GM12878 (cell line): ENCODE measurements around the gene ZDHHC19. TPM values are rescaled to one million over a fixed set of nuclear protein-coding genes. Genes with fewer than 3 reads are reported as not detected.

Source experiments
- ATAC-seq: fragments of 200-7000 bp; cut with Tn5 transposase; 3 replicates; pipeline ENCODE4 v1.9.1; 2020; ENCODE audit warnings: mild to moderate bottlenecking, moderate library complexity
- BruUV-seq: library from RNA; stranded (reverse); fragments of 400-500 nt; replicated peaks from 2 replicates; lab custom pipeline; 2021; lab: Mats Ljungman, UMichigan
- CTCF ChIA-PET: fragments of 300-600 bp; sonication (Branson Sonifier 250); formaldehyde crosslinking; extraction: SDS; loops from one replicate; lab custom pipeline; 2021; ENCODE audit warnings: inconsistent platforms; lab: Yijun Ruan, JAX
- POLR2A ChIA-PET: fragments of 350-600 bp; formaldehyde crosslinking; extraction: SDS; loops from one replicate; lab custom pipeline; 2021; ENCODE audit warnings: inconsistent platforms; lab: Charles Lee
- RAD21 ChIA-PET: fragments of 300-600 bp; sonication (Branson Sonifier 250); formaldehyde crosslinking; loops from one replicate; lab custom pipeline; 2023; ENCODE audit warnings: antibody characterized with exemption; ENCODE audit not compliant: unreplicated experiment; lab: Charles Lee
- SMC1A ChIA-PET: fragments of 300-600 bp; sonication (Branson Sonifier 250); formaldehyde crosslinking; loops from one replicate; lab custom pipeline; 2023; ENCODE audit not compliant: unreplicated experiment, uncharacterized antibody; lab: Charles Lee
- DNase-seq: peaks from one replicate; pipeline ENCODE4 v3.0.0-alpha.2; 2011; ENCODE audit warnings: low read depth, low spot score
- FAIRE-seq: peaks from 3 replicates; lab custom pipeline; 2011; peaks lifted over from hg19 to GRCh38; lab: Jason Lieb, UNC
- H2AFZ ChIP-seq: 2 replicates; pipeline ENCODE4 v1.6.0; 2011; ENCODE audit warnings: low read depth, low read length, control low read depth; ENCODE audit not compliant: control insufficient read depth
- H3K27ac ChIP-seq: 2 replicates; pipeline ENCODE4 v1.5.1; 2011; ENCODE audit warnings: control low read depth; ENCODE audit not compliant: control insufficient read depth, insufficient read depth
- H3K27me3 ChIP-seq, 2 experiments: replicated peaks in 1 of 2; 2 replicates each; pipeline versions ENCODE4 v1.6.0 to v1.6.1; 2011; ENCODE audit warnings: low read length in 1 of 2; ENCODE audit not compliant: control insufficient read depth in 2 of 2, insufficient read depth in 2 of 2
- H3K36me3 ChIP-seq, 2 experiments: 2 replicates each; pipeline ENCODE4 v1.5.1; 2011; ENCODE audit warnings: low read length in 1 of 2; ENCODE audit not compliant: control insufficient read depth in 2 of 2, insufficient read depth in 2 of 2
- H3K4me1 ChIP-seq: 2 replicates; pipeline ENCODE4 v1.6.1; 2011; ENCODE audit warnings: mild to moderate bottlenecking, low read length, moderate library complexity, mixed read lengths; ENCODE audit not compliant: control insufficient read depth, insufficient read depth
- H3K4me2 ChIP-seq: 2 replicates; pipeline ENCODE4 v1.6.0; 2011; ENCODE audit warnings: control low read depth; ENCODE audit not compliant: control insufficient read depth, insufficient read depth
- H3K4me3 ChIP-seq: fragments of 200-600 bp; sonication (generic); 2 replicates; pipeline ENCODE4 v1.5.1; 2016
- H3K79me2 ChIP-seq: 2 replicates; pipeline ENCODE4 v1.6.0; 2011; ENCODE audit warnings: low read length; ENCODE audit not compliant: control insufficient read depth, insufficient read depth
- H3K9ac ChIP-seq: 2 replicates; pipeline ENCODE4 v1.8.0; 2011; ENCODE audit warnings: low read length, control low read depth, mixed read lengths; ENCODE audit not compliant: control insufficient read depth, insufficient read depth
- H3K9me3 ChIP-seq: replicated peaks from 3 replicates; pipeline ENCODE4 v1.5.1; 2011; ENCODE audit warnings: mild to moderate bottlenecking, low read length; ENCODE audit not compliant: control insufficient read depth, insufficient read depth
- H4K20me1 ChIP-seq: 2 replicates; pipeline ENCODE4 v1.6.0; 2011; ENCODE audit not compliant: control insufficient read depth, insufficient read depth
- ATF7 ChIP-seq: fragments of 450-650 bp; IDR thresholded peaks from 2 replicates; pipeline ENCODE4 v1.6.1; 2016; ENCODE audit warnings: low read depth, mild to moderate bottlenecking
- CBX3 ChIP-seq: fragments of 200-600 bp; sonication (generic); IDR thresholded peaks from 2 replicates; pipeline ENCODE4 v1.6.1; 2016; ENCODE audit warnings: low read depth, borderline replicate concordance
- ETV6 ChIP-seq, 2 experiments: fragments of 450-650 bp in 1 of 2; IDR thresholded peaks in 1 of 2; conservative IDR thresholded peaks in 1 of 2; 2 replicates each; pipeline ENCODE4 v1.6.1; 2014; ENCODE audit warnings: antibody characterized with exemption in 1 of 2, borderline replicate concordance in 1 of 2, low read depth in 1 of 2, mild to moderate bottlenecking in 1 of 2, moderate library complexity in 1 of 2
- KAT2A ChIP-seq: conservative IDR thresholded peaks from 2 replicates; pipeline ENCODE4 v1.6.1; 2011; ENCODE audit warnings: low read depth, low read length; ENCODE audit not compliant: control insufficient read depth
- PAX5 ChIP-seq: IDR thresholded peaks from 2 replicates; pipeline ENCODE4 v1.6.1; 2011; ENCODE audit warnings: low read depth, low read length, borderline replicate concordance
- SMARCA5 ChIP-seq: fragments of 450-650 bp; IDR thresholded peaks from 2 replicates; pipeline ENCODE4 v1.6.1; 2017; ENCODE audit warnings: mild to moderate bottlenecking
- WGBS: methylation state at CpG from one replicate; pipeline ENCODE4 v1.1.6; 2016; ENCODE audit warnings: low lambda C conversion rate; ENCODE audit not compliant: insufficient replicate concordance, insufficient coverage; ENCODE audit errors: missing lambda C conversion rate; 5-methylcytosine and 5-hydroxymethylcytosine counted together
- in situ Hi-C: fragments of 300-500 bp; cut with MboI; formaldehyde crosslinking; loops from 9 replicates; pipeline ENCODE4 v1.14.3; 2018; ENCODE audit warnings: mixed read lengths
- intact Hi-C: fragments of 100-400 bp; cut with micrococcal nuclease; formaldehyde crosslinking; loops from one replicate; pipeline ENCODE4 v1.14.2; 2022; ENCODE audit not compliant: unreplicated experiment
- polyA plus RNA-seq, 11 experiments: library from polyadenylated mRNA; depleted of rRNA in 4 of 11; unstranded in 6 of 11; stranded (reverse) in 5 of 11; fragments of >200 nt; fragmentation: Nextera tagmentation in 4 of 11; fragmentation: Illumina TruSeq in 1 of 11; extraction: Ambion mirVana in 4 of 11; extraction: Trizol in 1 of 11; gene quantifications; 1 replicate in 1 of 11; 2 replicates in 10 of 11; pipeline versions ENCODE4 v1.2.1 to v1.2.3, GENCODE V29; 2011 to 2016; ENCODE audit warnings: inconsistent platforms in 2 of 11, missing spikeins in 2 of 11, low read depth in 1 of 11
- total RNA-seq, 4 experiments: library from RNA; depleted of rRNA in 3 of 4; stranded (reverse); fragments of >200 nt in 3 of 4; fragmentation: Illumina TruSeq in 1 of 4; extraction: Trizol in 1 of 4; gene quantifications; 2 replicates each; pipeline versions ENCODE4 v1.2.1 to v1.2.3, GENCODE V29; 2013 to 2021

Gene ZDHHC19
- total and polyA plus RNA-seq, 10 of the 15 experiments (the other 5 are each of a cell fraction or from before 2014, with no cell fraction given): 0.26 TPM; not detected in 9

DNA sequence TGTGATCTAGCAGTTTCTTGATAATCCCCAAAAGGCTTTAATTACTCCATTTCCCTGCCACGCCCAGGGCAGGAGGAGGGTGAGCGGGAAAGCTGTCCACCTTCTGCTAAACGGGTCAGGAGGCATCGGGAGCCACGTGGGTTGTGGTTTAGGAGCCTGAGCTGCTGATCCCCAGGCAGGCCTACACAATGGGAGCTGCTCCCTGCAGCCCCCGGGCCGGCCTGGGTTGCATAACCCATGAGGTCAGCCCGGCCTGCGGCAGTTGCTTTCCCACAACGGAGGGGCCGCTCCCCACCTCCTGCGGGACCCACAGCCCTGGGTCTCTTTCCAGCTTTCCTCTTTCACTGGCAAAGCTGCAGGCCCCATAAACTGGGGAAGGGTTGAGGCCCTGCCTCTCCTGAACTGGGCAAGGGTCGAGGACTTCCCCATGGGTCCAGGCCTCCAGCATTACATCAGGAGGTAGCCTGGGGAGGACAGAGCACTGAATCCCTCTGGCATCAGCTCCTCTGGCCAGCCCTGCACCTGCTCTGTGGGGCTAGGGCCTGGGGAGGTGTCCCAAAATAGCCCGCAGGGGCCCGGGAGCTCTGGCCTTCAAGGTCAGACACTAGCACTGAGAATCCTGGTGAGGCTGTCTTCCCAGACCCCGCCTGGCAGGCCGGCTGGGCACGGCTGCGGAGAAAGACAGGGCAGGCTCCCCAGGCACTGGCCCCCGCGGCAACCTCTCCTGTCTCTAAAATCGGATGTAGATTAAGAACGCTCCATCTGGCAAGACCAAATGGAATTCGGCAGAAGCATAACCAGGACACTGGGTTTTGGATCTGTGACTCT, 47.3 kb downstream of the ZDHHC19 start:
- H3K4me3 ChIP-seq: no peak overlapping the region
- RAD21 ChIA-PET: no interaction called here
- BruUV-seq: no TSS peak
- no peaks in the 10 kb centered on the region for H3K9me3 ChIP-seq
- in situ Hi-C loops: no loop called here
- no peak overlapping the region for H3K27ac ChIP-seq
- H4K20me1 ChIP-seq: no peaks in the 10 kb centered on the region
- no peaks in the 10 kb centered on the region for H3K27me3 ChIP-seq
- no peak for ATAC-seq
- no peak for DNase-seq
- CTCF ChIA-PET: interaction anchor here (1.0 kb wide), 1 partner anchor 91 kb away, joined by 5 read pairs; no protein-coding TSS in a partner anchor
- no peak overlapping the region for H3K9ac ChIP-seq
- no peak overlapping the region for H2AFZ ChIP-seq
- intact Hi-C loops: loop anchor here (5.0 kb wide), 1 partner anchor 47 kb away; no protein-coding TSS in a partner anchor
- no peaks in the 10 kb centered on the region for H3K79me2 ChIP-seq
- SMC1A ChIA-PET: interaction anchor here (0.7 kb wide), 1 partner anchor 69 kb away, joined by 3 read pairs; no protein-coding TSS in a partner anchor
- H3K36me3 ChIP-seq: no peaks in the 10 kb centered on the region
- FAIRE-seq: no peak
- TF ChIP-seq PAX5 (no peak), ETV6 (conservative IDR thresholded peaks at IDR 0.05 in 1 of 2, IDR thresholded peaks at IDR 0.05 in 1 of 2; ENCODE audit: borderline replicate concordance in 1 of 2, low read depth in 1 of 2) (no peak), KAT2A (no peak), CBX3 (no peak), SMARCA5 (no peak)
- no peak overlapping the region for H3K4me2 ChIP-seq
- H3K4me1 ChIP-seq: peaks cover 12% of the 10 kb centered on the region
- POLR2A ChIA-PET: interaction anchor here (0.6 kb wide), 1 partner anchor 1058 kb away, joined by 3 read pairs; no protein-coding TSS in a partner anchor
- whole genome bisulfite sequencing: 93% methylated on average over 24 of the region's 24 CpGs

DNA sequence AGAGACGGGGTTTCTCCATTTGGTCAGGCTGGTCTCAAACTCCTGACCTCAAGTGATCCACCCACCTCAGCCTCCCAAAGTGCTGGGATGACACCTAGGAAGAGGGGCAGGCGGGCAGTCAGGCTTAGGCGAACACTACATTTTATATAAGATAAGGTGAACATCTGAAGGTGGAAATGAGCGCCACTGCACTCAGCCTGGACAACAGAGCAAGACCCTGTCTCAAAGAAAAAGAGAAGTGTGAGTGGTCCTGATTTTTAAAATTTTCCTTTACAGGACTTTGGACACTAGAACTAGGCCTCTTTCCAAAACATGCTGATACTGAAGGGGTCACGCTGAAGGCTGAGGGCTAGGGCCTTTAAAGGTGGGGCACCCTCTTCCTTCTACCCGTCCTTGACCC, 48.0 kb downstream of the ZDHHC19 start:
- ATAC-seq (no peak), DNase-seq (no peak), FAIRE-seq (no peak)
- H2AFZ ChIP-seq: no peak overlapping the region
- no peaks in the 10 kb centered on the region for H3K9me3 ChIP-seq
- H4K20me1 ChIP-seq: no peaks in the 10 kb centered on the region
- no peak for TF ChIP-seq ATF7
- no peaks in the 10 kb centered on the region for H3K27me3 ChIP-seq
- H3K4me3 ChIP-seq: no peak overlapping the region
- H3K27ac ChIP-seq: no peak overlapping the region
- peaks cover 12% of the 10 kb centered on the region for H3K4me1 ChIP-seq
- H3K36me3 ChIP-seq: no peaks in the 10 kb centered on the region
- BruUV-seq: no TSS peak
- no peak overlapping the region for H3K4me2 ChIP-seq
- ChIA-PET RAD21 (no interaction called here), POLR2A (no interaction called here), CTCF (interaction anchor here (1.0 to 1.1 kb wide), 2 partner anchors 18 to 90 kb away, joined by 3 to 5 read pairs; no protein-coding TSS in a partner anchor), SMC1A (interaction anchor here (0.7 to 1.0 kb wide), 2 partner anchors 9 to 69 kb away, joined by 3 to 4 read pairs; no protein-coding TSS in a partner anchor)
- in situ Hi-C loops (no loop called here), intact Hi-C loops (loop anchor here (5.0 kb wide), 1 partner anchor 46 kb away; no protein-coding TSS in a partner anchor)
- no peak overlapping the region for H3K9ac ChIP-seq
- 94% methylated on average over 6 of the region's 6 CpGs for WGBS
- no peaks in the 10 kb centered on the region for H3K79me2 ChIP-seq
